Measurements from ENCODE around the gene POLR1B. TPM values are rescaled to one million over a fixed set of nuclear protein-coding genes. Genes with fewer than 3 reads are reported as not detected.
A peak's percentile ranks its signal among the peaks of the same experiment; 100 is the strongest.

Gene POLR1B
- total RNA-seq, 1 donor from 2014 or later: 20.1 TPM

GRCh38 chr2:112585400-112585799 lies 43.1 kb downstream of the POLR1B start:
- Histone ChIP-seq H3K4me1 (peaks cover 8% of the 10 kb centered on the region), H3K27ac (no peak overlapping the region), H4K20me1 (ENCODE audit: low read depth) (no peaks in the 10 kb centered on the region), H3K4me3 (peak overlapping the region; percentile 70), H3K4me2 (peak overlapping the region; percentile 87), H3K9me3 (ENCODE audit: low read depth) (no peaks in the 10 kb centered on the region), H3K9ac (no peak overlapping the region), H3K27me3 (no peaks in the 10 kb centered on the region), H3F3A (ENCODE audit: low read depth) (peaks cover 30% of the 10 kb centered on the region), H3K36me3 (no peaks in the 10 kb centered on the region), H2AFZ (replicated peaks) (no peak overlapping the region), H3K79me2 (ENCODE audit: low read depth) (peaks cover 9% of the 10 kb centered on the region)
- peaks cover 4% of the 10 kb centered on the region for H3K27me3 Mint-ChIP-seq (ENCODE audit: insufficient read depth, low read depth)
- H3K4me1 Mint-ChIP-seq: peaks cover 27% of the 10 kb centered on the region
- H3K9me3 Mint-ChIP-seq: no peaks in the 10 kb centered on the region
- peak overlapping the region; percentile 99 for H3K27ac Mint-ChIP-seq
- TF ChIP-seq CTCF (IDR thresholded peaks at IDR 0.05) (no peak), EZH2 (IDR thresholded peaks at IDR 0.05) (no peak), EZH2phosphoT487 (IDR thresholded peaks at IDR 0.05) (no peak)
- H3K36me3 Mint-ChIP-seq: peaks cover 7% of the 10 kb centered on the region
- H3K4me3 Mint-ChIP-seq: peak overlapping the region; percentile 98
- DNase-seq (ENCODE audit: low spot score): no peak

GRCh38 chr2:112585873-112586464 lies 43.7 kb downstream of the POLR1B start:
- Mint-ChIP-seq H3K27me3 (ENCODE audit: insufficient read depth, low read depth) (peaks cover 4% of the 10 kb centered on the region), H3K4me1 (peaks cover 27% of the 10 kb centered on the region), H3K9me3 (no peaks in the 10 kb centered on the region), H3K36me3 (peaks cover 7% of the 10 kb centered on the region), H3K4me3 (peak overlapping the region; percentile 33), H3K27ac (no peak overlapping the region)
- no peak for DNase-seq (ENCODE audit: low spot score)
- H4K20me1 ChIP-seq (ENCODE audit: low read depth): no peaks in the 10 kb centered on the region
- H3K4me2 ChIP-seq: peak overlapping the region; percentile 87
- H3K4me1 ChIP-seq: peaks cover 14% of the 10 kb centered on the region
- no peaks in the 10 kb centered on the region for H3K27me3 ChIP-seq
- H2AFZ ChIP-seq (replicated peaks): no peak overlapping the region
- peaks cover 9% of the 10 kb centered on the region for H3K79me2 ChIP-seq (ENCODE audit: low read depth)
- H3F3A ChIP-seq (ENCODE audit: low read depth): peaks cover 32% of the 10 kb centered on the region
- no peak overlapping the region for H3K27ac ChIP-seq
- H3K9ac ChIP-seq: no peak overlapping the region
- no peaks in the 10 kb centered on the region for H3K36me3 ChIP-seq
- TF ChIP-seq CTCF (IDR thresholded peaks at IDR 0.05): no peak
- no peak for TF ChIP-seq EZH2phosphoT487 (IDR thresholded peaks at IDR 0.05)
- no peak for TF ChIP-seq EZH2 (IDR thresholded peaks at IDR 0.05)
- no peak overlapping the region for H3K4me3 ChIP-seq
- H3K9me3 ChIP-seq (ENCODE audit: low read depth): no peaks in the 10 kb centered on the region

GRCh38 chr2:112588611-112589045 lies 46.4 kb downstream of the POLR1B start:
- no peaks in the 10 kb centered on the region for H4K20me1 ChIP-seq (ENCODE audit: low read depth)
- Mint-ChIP-seq H3K27me3 (ENCODE audit: insufficient read depth, low read depth) (peaks cover 4% of the 10 kb centered on the region), H3K36me3 (peaks cover 18% of the 10 kb centered on the region), H3K4me3 (no peak overlapping the region), H3K27ac (no peak overlapping the region), H3K9me3 (no peaks in the 10 kb centered on the region), H3K4me1 (peaks cover 20% of the 10 kb centered on the region)
- H3K4me1 ChIP-seq: peaks cover 13% of the 10 kb centered on the region
- no peak overlapping the region for H3K4me2 ChIP-seq
- no peak overlapping the region for H3K4me3 ChIP-seq
- H3K9ac ChIP-seq: no peak overlapping the region
- DNase-seq (ENCODE audit: low spot score): no peak
- no peak overlapping the region for H3K27ac ChIP-seq
- H3F3A ChIP-seq (ENCODE audit: low read depth): peaks cover 23% of the 10 kb centered on the region
- H2AFZ ChIP-seq (replicated peaks): no peak overlapping the region
- no peak for TF ChIP-seq EZH2 (IDR thresholded peaks at IDR 0.05)
- TF ChIP-seq CTCF (IDR thresholded peaks at IDR 0.05): no peak
- TF ChIP-seq EZH2phosphoT487 (IDR thresholded peaks at IDR 0.05): no peak
- H3K79me2 ChIP-seq (ENCODE audit: low read depth): peaks cover 5% of the 10 kb centered on the region
- no peaks in the 10 kb centered on the region for H3K36me3 ChIP-seq
- no peaks in the 10 kb centered on the region for H3K27me3 ChIP-seq
- no peaks in the 10 kb centered on the region for H3K9me3 ChIP-seq (ENCODE audit: low read depth)
